Neural progenitor cell (in vitro differentiated cells): Measurements from ENCODE around the gene CDC25B.

Experiments
- EZH2 ChIP-seq: fragments of 200-600 bp; sonication (generic); IDR thresholded peaks from 2 replicates; pipeline ENCODE4 v1.6.1; 2017; ENCODE audit warnings: antibody characterized with exemption, mild to moderate bottlenecking, moderate library complexity
- EZH2phosphoT487 ChIP-seq: fragments of 200-600 bp; sonication (generic); IDR thresholded peaks from 2 replicates; pipeline ENCODE4 v1.6.1; 2017; ENCODE audit warnings: antibody characterized with exemption
- TF ChIP-seq, protein P1 (sequence below): fragments of 200-600 bp; sonication (generic); IDR thresholded peaks from 2 replicates; pipeline ENCODE4 v1.5.1; 2017; ENCODE audit warnings: antibody characterized with exemption, mild to moderate bottlenecking

DNA sequence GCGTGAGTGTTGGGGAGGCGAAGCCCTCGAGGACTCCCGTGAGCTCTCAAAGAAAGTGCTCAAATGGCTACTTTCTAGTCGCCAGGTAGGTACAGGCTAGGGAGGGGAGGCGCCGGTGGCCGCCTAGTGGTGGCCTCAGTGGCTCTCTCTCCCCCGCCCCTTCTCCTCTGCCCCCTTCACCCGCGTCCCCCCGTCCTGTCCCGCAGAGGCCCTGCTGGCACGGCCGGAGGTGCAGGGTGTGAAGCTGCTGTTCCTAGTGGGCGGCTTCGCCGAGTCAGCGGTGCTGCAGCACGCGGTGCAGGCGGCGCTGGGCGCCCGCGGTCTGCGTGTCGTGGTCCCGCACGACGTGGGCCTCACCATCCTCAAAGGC, 44.8 kb upstream of the CDC25B start:
- TF ChIP-seq, protein P1, sequence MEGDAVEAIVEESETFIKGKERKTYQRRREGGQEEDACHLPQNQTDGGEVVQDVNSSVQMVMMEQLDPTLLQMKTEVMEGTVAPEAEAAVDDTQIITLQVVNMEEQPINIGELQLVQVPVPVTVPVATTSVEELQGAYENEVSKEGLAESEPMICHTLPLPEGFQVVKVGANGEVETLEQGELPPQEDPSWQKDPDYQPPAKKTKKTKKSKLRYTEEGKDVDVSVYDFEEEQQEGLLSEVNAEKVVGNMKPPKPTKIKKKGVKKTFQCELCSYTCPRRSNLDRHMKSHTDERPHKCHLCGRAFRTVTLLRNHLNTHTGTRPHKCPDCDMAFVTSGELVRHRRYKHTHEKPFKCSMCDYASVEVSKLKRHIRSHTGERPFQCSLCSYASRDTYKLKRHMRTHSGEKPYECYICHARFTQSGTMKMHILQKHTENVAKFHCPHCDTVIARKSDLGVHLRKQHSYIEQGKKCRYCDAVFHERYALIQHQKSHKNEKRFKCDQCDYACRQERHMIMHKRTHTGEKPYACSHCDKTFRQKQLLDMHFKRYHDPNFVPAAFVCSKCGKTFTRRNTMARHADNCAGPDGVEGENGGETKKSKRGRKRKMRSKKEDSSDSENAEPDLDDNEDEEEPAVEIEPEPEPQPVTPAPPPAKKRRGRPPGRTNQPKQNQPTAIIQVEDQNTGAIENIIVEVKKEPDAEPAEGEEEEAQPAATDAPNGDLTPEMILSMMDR = peak; percentile 44
- TF ChIP-seq EZH2 = no peak
- TF ChIP-seq EZH2phosphoT487 = no peak
